Heart left ventricle (tissue), 13 donors: ENCODE results near the gene GALK2.

Source experiments
- CTCF ChIP-seq, 12 donors: fragments of 200-600 bp; sonication (generic) in 4 of 12; IDR thresholded peaks; one replicate each; pipeline versions ENCODE4 v1.5.0 to v1.8.0; 2018 to 2022; ENCODE audit warnings: antibody characterized with exemption in 12 of 12, mild to moderate bottlenecking in 5 of 12
- POLR2A ChIP-seq, 2 donors: fragments of 450-650 bp; IDR thresholded peaks; one replicate each; pipeline ENCODE4 v1.6.1; 2017; ENCODE audit warnings: antibody characterized with exemption in 2 of 2, mild to moderate bottlenecking in 2 of 2, moderate library complexity in 2 of 2
- donor health status: ischemic (EF 13 %, LVEDD 7.1; RV severe dilation, severe dysfunction).
- donor health status: DM: no; HTN: yes; CAD: no.
- donor health status: DM: no; HTN: no; CAD: no.
- donor health status: ischemic (EF 25% LVEDD 6.9; RV normal size, moderate dysfunction).
- donor health status: ischemic (EF 25% LVEDD 5.7; RV mildly dilated, moderate dysfunction).
- donor health status: ischemic (EF 35%, LVEDD 5.7; RV mildly dilated, moderate dysfunction).
- donor health status: nonischemic (EF 11% LVEDD 7.7; RV severe dilation, severe dysfunction).
- donor health status: DM: yes; HTN: yes; CAD: no.
- donor health status: PGD.
- donor health status: ischemic (EF 29% LVEDD 5.4; RV normal size, mild dysfunction).
- donor health status: nonischemic (EF 23%, LVEDD 6.1; RV moderate dilation, normal function).

GRCh38 chr15:49306551-49306950, 136.5 kb downstream of the GALK2 start:
- TF ChIP-seq CTCF (IDR thresholded peaks at IDR 0.05) = no peak
- TF ChIP-seq POLR2A (IDR thresholded peaks at IDR 0.05) = no peak
